ENCODE measurements around the gene TINAG. TPM values are rescaled to one million over a fixed set of nuclear protein-coding genes. Genes with fewer than 3 reads are reported as not detected.

TINAG gene, protein sequence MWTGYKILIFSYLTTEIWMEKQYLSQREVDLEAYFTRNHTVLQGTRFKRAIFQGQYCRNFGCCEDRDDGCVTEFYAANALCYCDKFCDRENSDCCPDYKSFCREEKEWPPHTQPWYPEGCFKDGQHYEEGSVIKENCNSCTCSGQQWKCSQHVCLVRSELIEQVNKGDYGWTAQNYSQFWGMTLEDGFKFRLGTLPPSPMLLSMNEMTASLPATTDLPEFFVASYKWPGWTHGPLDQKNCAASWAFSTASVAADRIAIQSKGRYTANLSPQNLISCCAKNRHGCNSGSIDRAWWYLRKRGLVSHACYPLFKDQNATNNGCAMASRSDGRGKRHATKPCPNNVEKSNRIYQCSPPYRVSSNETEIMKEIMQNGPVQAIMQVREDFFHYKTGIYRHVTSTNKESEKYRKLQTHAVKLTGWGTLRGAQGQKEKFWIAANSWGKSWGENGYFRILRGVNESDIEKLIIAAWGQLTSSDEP
- not detected for total RNA-seq

DNA sequence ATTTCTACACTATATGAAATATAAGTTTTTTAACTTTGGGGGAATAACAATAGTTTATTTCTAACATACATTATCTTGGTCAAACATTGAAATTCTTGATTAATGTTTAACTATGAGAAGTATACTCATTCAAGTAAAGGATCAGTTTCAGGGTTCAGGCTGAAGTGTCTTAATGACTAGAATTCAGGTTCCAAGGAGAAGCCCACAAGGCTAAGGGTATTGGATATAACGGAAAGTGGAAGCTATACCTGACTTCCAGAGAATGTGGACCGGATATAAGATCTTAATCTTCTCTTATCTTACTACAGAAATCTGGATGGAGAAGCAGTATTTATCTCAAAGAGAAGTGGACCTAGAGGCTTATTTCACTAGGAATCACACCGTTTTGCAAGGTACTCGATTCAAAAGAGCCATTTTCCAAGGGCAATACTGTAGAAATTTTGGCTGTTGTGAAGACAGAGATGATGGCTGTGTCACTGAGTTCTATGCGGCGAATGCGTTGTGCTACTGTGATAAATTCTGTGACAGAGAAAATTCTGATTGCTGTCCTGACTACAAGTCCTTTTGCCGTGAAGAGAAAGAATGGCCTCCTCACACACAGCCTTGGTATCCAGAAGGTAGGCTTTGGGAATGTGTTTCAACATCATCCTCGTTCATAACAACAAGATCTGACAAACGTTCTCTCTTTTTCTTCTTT is at the start of gene TINAG:
Gene TINAG, plus strand, starts transcription at position 153 of the 697 bp plus-strand sequence. Its CDS starts 110 bp downstream, at position 263.
- Mint-ChIP-seq H3K27me3 (no peaks in the 10 kb centered on the region), H3K9me3 (peaks cover 9% of the 10 kb centered on the region), H3K27ac (no peak within 1 kb of the TSS), H3K4me1 (no peaks in the 10 kb centered on the region), H3K36me3 (no peaks in the 10 kb centered on the region), H3K4me3 (no peak within 1 kb of the TSS)
- DNase-seq = no peak

DNA sequence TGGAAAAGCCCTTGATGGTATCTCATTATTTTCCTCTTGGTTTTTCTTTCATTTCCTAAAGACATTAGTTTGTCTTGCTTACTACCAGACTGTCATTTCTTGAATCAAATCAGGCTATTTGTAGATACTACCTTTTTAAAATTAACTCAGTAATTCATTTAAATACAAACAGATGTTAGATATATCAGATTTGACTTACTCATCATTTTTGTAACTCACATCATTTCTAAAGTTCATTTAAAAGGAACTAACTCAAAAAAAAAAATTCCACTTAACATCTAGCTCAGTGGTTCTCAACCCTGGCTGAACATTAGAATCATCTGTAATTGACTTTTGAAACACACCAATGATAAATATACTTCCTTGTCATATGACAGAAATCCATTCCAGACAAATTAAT is 48.2 kb upstream of the TINAG start:
- no peaks in the 10 kb centered on the region for H3K4me1 Mint-ChIP-seq
- H3K4me3 Mint-ChIP-seq = no peak overlapping the region
- no peaks in the 10 kb centered on the region for H3K36me3 Mint-ChIP-seq
- H3K27me3 Mint-ChIP-seq = no peaks in the 10 kb centered on the region
- no peak overlapping the region for H3K27ac Mint-ChIP-seq
- no peak for DNase-seq
- no peaks in the 10 kb centered on the region for H3K9me3 Mint-ChIP-seq

DNA sequence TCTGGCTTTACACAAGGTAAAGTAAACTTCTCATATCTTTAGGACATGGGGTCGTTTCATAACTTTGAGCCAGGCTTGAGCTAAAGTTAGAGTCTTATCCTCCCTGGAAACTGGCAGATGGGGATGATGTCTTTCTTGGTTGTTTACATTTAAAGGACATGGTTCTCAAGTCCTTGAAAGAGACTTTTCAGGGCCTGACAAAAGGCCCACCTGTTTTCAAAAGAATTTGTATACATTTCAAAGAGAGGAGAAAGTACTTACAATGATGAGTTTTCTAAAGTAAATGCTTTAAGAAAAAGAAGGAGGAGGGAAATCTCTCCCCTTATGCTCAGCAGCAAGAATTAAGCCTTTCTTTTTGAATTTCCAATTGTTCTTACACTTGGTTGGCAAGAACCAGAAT is 45.7 kb upstream of the TINAG start:
- H3K27me3 Mint-ChIP-seq = no peaks in the 10 kb centered on the region
- H3K4me3 Mint-ChIP-seq = no peak overlapping the region
- no peak overlapping the region for H3K27ac Mint-ChIP-seq
- no peaks in the 10 kb centered on the region for H3K4me1 Mint-ChIP-seq
- no peak for DNase-seq
- H3K36me3 Mint-ChIP-seq = no peaks in the 10 kb centered on the region
- no peaks in the 10 kb centered on the region for H3K9me3 Mint-ChIP-seq

DNA sequence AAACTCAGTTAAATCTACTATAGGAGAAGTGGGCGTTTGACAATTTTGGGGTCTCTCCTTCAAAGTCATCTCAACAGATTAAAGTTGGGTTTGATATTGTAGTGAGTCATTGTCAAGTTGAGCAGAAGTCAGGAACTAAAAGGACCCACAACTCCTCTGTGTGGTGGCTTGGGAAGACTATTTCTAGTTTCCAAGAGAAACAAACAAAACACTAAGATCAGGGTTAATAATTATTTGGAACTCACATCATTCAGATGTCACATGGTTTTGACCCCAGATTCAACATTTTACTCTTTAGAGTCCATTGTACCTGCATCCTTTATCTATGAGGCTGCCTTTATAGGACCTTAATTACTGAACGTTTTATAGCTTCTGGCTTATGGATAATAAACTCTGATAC is 45.3 kb upstream of the TINAG start:
- no peak overlapping the region for H3K4me3 Mint-ChIP-seq
- no peak for DNase-seq
- no peak overlapping the region for H3K27ac Mint-ChIP-seq
- no peaks in the 10 kb centered on the region for H3K9me3 Mint-ChIP-seq
- H3K27me3 Mint-ChIP-seq = no peaks in the 10 kb centered on the region
- no peaks in the 10 kb centered on the region for H3K36me3 Mint-ChIP-seq
- no peaks in the 10 kb centered on the region for H3K4me1 Mint-ChIP-seq

DNA sequence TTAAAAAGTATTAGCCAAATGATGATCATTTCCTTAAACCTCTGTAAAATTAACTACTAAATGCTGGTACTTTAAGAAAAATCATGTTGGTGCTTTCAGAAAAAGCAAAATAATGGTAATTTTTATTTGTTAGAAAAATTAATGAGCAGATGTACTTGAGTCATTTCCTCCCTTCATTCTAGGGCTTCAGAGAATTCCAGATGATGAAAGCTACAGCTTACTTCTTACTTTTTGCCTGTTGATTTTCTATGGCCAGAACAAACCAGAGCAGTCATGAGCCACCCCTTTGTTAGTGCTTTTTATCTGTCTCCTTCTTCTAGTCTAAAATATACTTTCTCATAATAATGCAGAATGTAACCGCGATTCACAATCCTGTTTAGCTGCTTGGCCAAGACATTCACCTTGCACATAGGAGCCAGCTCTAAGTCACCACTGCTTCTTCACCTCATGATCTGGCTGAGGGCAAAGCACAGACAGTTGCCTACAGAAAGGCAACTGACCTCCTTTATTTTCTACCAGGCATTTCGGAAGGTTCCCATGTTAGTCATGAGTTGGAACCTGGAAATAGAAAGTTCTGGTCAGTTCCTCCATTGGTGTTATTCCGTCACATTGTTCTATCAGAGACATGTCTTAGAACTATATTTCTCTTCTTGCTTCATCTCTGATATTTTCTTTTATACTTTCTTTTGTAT is 43.5 kb upstream of the TINAG start:
- Mint-ChIP-seq H3K4me1 (no peaks in the 10 kb centered on the region), H3K27me3 (peaks cover 5% of the 10 kb centered on the region), H3K36me3 (no peaks in the 10 kb centered on the region), H3K27ac (no peak overlapping the region), H3K4me3 (no peak overlapping the region), H3K9me3 (no peaks in the 10 kb centered on the region)
- no peak for DNase-seq

DNA sequence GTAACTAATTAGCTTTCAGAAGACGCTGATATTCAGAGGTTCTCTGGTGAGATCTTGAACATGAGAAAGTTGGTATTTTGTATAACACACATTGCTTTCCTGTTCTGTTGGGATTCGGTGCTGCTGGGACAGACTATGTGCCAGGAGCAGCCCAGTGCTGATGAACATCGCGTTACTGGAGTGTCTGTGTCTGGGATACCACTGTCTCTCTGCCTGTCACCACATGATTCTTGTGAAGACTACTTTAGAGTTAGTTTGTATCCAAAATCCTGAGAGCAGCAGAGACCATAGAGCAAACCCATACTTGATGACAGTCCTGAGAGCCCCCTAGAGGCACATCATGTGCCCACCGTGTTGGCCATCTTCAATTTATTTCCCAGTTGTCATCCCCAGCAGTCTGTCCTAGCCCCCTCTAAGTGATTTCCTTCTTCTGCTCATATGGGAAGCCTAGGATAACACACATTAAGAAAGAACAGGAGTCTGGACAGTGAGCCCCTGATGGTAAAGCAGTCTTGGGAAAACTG is 41.8 kb upstream of the TINAG start:
- peaks cover 5% of the 10 kb centered on the region for H3K27me3 Mint-ChIP-seq
- no peaks in the 10 kb centered on the region for H3K4me1 Mint-ChIP-seq
- H3K36me3 Mint-ChIP-seq = no peaks in the 10 kb centered on the region
- no peak overlapping the region for H3K27ac Mint-ChIP-seq
- H3K4me3 Mint-ChIP-seq = no peak overlapping the region
- DNase-seq = no peak
- H3K9me3 Mint-ChIP-seq = no peaks in the 10 kb centered on the region

DNA sequence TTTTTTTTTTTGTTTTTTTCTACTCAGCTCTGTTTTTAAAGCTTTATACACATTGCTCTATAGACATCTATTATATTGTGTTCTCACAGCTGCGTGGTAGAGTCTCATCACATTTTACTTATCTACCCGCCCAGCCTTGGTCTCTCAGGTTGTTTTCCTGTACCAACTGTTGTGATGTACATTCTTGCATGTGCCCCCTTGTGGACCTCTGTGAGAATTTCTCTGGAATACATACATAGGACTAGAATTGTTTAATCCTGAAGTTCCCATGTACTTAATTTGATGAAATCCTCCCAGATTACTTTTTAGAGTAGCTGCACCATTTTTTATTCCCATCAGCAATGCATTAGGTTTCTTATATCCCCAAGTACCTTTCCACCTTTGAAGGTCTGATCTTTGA is 40.4 kb upstream of the TINAG start:
- Mint-ChIP-seq H3K4me3 (no peak overlapping the region), H3K4me1 (no peaks in the 10 kb centered on the region), H3K36me3 (no peaks in the 10 kb centered on the region), H3K9me3 (no peaks in the 10 kb centered on the region), H3K27ac (no peak overlapping the region), H3K27me3 (peaks cover 5% of the 10 kb centered on the region)
- no peak for DNase-seq

DNA sequence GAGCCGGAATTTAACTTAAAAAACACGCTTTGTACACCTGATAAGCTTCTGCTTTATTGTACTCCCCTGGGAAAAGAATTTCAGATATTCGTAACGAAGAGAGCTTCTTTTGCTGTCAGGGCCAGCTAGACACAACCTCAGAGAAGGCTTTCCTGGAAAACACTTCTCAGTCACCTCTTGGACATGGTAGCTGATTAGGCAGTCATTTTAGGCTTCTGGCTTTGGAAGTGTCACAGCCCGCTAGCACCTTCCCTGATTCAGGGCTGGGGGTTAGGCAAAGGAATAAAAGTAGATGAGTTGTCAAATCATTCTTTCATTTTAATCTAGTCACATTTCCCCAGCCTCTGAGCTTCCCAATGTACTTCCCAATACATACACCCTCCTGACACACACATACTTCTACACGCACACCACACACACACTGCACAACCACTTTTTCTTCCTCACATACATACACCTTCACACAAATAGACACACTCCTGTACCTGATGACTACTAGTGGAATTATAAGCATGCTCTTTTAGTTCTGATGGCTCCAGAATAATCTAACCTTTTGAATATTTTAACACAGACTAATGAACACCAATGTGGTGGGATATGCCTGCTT is 34.9 kb upstream of the TINAG start:
- Mint-ChIP-seq H3K4me3 (no peak overlapping the region), H3K9me3 (no peaks in the 10 kb centered on the region), H3K27me3 (peaks cover 5% of the 10 kb centered on the region), H3K27ac (no peak overlapping the region), H3K4me1 (no peaks in the 10 kb centered on the region), H3K36me3 (no peaks in the 10 kb centered on the region)
- DNase-seq = no peak

DNA sequence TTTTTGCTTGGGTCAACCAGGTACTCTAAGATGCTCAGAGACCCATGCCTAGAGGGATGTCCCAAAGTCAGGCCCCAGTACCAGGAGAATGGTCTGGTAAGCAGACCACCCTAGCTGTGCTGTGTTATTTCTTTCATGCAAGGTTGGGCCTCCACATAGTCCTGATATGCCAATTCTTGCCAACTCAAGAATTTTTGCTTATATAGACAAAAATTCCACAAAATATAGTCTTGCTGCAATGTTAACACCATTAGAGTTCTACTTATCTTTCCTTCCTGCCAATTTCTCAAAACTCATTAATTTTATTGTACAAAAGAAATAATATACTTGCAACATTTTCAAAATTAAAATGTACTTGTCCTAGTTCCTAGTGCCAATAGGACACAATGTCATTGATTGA is 33.9 kb upstream of the TINAG start:
- Mint-ChIP-seq H3K27me3 (no peaks in the 10 kb centered on the region), H3K4me1 (no peaks in the 10 kb centered on the region), H3K4me3 (no peak overlapping the region), H3K9me3 (peaks cover 1% of the 10 kb centered on the region), H3K36me3 (no peaks in the 10 kb centered on the region), H3K27ac (no peak overlapping the region)
- no peak for DNase-seq

DNA sequence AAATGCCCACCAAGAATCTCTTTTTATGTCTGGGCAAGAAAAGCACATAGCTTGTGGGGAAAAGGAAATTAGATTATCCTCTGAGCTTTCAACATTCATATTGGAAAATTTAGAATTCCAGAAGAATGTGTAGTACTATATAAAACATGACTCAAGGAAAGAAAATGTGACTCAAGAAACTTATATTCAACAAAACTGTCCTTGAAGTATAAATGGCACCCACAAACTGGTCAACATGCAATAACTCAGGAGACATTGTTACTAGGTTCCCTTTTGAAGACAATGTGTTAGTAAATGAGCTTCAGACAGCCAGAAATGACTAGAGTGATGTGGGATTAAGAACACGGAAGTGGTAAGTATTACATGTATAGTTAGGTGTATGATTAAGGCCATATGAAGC is 26.1 kb upstream of the TINAG start:
- DNase-seq = no peak
- peaks cover 1% of the 10 kb centered on the region for H3K9me3 Mint-ChIP-seq
- no peak overlapping the region for H3K27ac Mint-ChIP-seq
- H3K27me3 Mint-ChIP-seq = no peaks in the 10 kb centered on the region
- H3K4me1 Mint-ChIP-seq = no peaks in the 10 kb centered on the region
- H3K36me3 Mint-ChIP-seq = no peaks in the 10 kb centered on the region
- no peak overlapping the region for H3K4me3 Mint-ChIP-seq

DNA sequence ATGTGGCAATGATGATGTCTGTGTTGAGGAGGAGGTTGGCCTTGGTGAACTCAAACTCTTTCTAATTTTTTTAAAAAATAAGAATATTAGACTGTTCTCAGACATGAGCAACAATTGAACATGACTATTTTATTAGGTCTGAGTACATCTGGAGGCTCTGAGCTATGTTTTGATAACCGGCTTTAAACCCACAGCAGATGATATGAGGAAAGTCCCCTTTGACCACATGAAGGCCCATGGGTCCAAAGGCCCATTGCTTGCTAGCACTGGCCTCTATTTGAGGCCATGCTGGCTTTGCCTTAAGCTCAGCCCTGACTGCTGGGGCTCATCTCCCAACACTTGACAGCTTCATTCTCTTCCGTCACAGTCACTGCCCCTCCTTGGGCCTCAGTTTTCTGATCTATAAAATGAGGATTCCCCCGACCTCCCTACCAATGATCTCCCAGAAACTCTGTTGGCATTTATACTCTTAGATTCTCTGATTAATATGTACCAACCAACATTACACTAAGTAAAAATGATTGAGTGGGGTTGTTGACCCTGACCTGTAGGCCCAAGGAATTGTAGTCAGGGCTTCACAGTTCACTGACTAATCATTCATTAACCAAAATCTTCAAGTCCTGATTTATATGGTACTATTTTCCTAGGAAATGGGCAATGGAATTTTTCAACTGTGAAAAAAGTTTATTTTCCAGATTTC is 23.9 kb upstream of the TINAG start:
- H3K36me3 Mint-ChIP-seq = no peaks in the 10 kb centered on the region
- no peak for DNase-seq
- no peak overlapping the region for H3K4me3 Mint-ChIP-seq
- no peaks in the 10 kb centered on the region for H3K27me3 Mint-ChIP-seq
- H3K4me1 Mint-ChIP-seq = no peaks in the 10 kb centered on the region
- peaks cover 2% of the 10 kb centered on the region for H3K9me3 Mint-ChIP-seq
- no peak overlapping the region for H3K27ac Mint-ChIP-seq

DNA sequence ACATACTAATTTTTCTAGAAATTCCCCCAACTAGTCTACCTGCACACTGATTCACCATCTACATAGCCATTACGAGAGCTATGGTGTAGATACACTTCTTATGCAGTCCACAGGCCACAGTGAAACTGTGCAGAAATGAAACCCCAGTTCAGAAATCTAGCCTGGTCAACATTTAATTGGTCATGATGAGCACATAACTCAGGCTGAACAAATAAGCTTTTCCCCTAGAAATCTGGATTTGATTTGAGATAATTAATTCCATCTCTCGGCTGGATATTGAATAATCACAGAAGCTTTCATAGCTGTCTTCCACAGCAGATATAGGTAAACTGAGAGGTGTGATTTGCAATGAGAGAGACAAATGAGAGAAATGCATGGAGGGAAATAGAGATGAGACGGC is 22.6 kb upstream of the TINAG start:
- H3K4me3 Mint-ChIP-seq = no peak overlapping the region
- H3K27ac Mint-ChIP-seq = no peak overlapping the region
- DNase-seq = no peak
- no peaks in the 10 kb centered on the region for H3K4me1 Mint-ChIP-seq
- peaks cover 2% of the 10 kb centered on the region for H3K9me3 Mint-ChIP-seq
- H3K27me3 Mint-ChIP-seq = no peaks in the 10 kb centered on the region
- no peaks in the 10 kb centered on the region for H3K36me3 Mint-ChIP-seq

DNA sequence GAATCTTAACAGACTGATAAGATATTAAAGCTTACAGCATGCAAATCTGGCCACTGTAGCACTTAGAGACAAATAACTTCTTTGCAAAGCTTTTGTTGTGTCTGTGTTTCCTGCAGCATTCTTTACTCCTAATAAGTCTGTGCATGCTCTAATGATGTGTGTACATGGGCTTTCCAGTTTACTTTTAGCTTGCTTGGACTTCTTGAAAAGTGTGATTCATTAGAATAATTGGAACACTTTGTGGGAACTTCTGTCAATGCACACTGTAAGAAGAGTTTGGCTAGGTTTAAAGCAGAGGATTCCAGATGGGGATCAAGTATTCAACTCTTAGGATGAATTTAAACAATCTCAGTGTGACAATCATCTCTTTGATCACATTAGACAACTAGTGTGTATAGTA is 22.1 kb upstream of the TINAG start:
- DNase-seq = no peak
- Mint-ChIP-seq H3K36me3 (no peaks in the 10 kb centered on the region), H3K9me3 (peaks cover 2% of the 10 kb centered on the region), H3K4me1 (peaks cover 2% of the 10 kb centered on the region), H3K27me3 (no peaks in the 10 kb centered on the region), H3K4me3 (no peak overlapping the region), H3K27ac (no peak overlapping the region)

DNA sequence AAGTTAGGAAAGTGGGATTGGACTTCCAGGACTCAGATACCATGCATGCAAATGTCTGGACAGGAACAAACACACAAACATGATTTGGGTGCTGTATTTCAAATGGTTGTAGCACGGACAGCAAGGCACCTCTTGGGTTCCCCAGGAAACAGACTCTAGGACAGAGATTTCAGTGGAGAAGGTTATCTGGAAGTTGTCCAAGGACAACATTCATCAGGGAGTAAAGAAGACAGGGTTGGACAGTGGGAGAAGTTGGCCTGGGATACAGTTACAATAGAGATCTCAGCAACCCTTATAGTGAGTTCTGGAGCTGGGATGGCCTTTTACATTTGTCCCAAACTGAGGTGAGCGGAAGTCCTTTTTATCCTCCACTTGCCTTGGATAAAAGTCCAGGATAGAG is 19.8 kb upstream of the TINAG start:
- H3K27ac Mint-ChIP-seq = no peak overlapping the region
- no peak for DNase-seq
- H3K4me1 Mint-ChIP-seq = peaks cover 9% of the 10 kb centered on the region
- H3K4me3 Mint-ChIP-seq = no peak overlapping the region
- no peaks in the 10 kb centered on the region for H3K36me3 Mint-ChIP-seq
- no peaks in the 10 kb centered on the region for H3K27me3 Mint-ChIP-seq
- peaks cover 3% of the 10 kb centered on the region for H3K9me3 Mint-ChIP-seq

Measured in activated naive CD8-positive, alpha-beta T cell treated with anti-CD3 and anti-CD28 coated beads for 36 hours (primary cell).